ENCODE data around the gene MYH14.

GRCh38 chr19:50322234-50322633 lies 118.8 kb downstream of the MYH14 start:
- TF ChIP-seq EZH2 (IDR thresholded peaks at IDR 0.05; ENCODE audit: borderline replicate concordance, low read depth, low read length), result no peak
- TF ChIP-seq, protein P1, sequence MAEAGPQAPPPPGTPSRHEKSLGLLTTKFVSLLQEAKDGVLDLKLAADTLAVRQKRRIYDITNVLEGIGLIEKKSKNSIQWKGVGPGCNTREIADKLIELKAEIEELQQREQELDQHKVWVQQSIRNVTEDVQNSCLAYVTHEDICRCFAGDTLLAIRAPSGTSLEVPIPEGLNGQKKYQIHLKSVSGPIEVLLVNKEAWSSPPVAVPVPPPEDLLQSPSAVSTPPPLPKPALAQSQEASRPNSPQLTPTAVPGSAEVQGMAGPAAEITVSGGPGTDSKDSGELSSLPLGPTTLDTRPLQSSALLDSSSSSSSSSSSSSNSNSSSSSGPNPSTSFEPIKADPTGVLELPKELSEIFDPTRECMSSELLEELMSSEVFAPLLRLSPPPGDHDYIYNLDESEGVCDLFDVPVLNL (CRISPR knock-in tag; IDR thresholded peaks at IDR 0.05; ENCODE audit: low read depth), result no peak
- no peak for TF ChIP-seq CREM (IDR thresholded peaks at IDR 0.05; ENCODE audit: low read depth)
- TF ChIP-seq POLR2AphosphoS5 (IDR thresholded peaks at IDR 0.05; ENCODE audit: control insufficient read depth, insufficient read depth, low read depth, low read length), result no peak
- no peak for TF ChIP-seq ZNF398 (CRISPR knock-in tag; IDR thresholded peaks at IDR 0.05)

All from K562 (cell line).